UCSD-AML1 (cell line): ENCODE data around the gene KCNJ15.

Experiments used
- DNase-seq: peaks from one replicate; lab custom pipeline; 2025; ENCODE audit not compliant: unreplicated experiment; lab: John Stamatoyannopoulos, UW

The KCNJ15 gene

GRCh38 chr21:38267991-38268863 lies 11.4 kb downstream of the KCNJ15 start:
- DNase-seq, result no peak

- DNase-seq, result no peak
Observed at GRCh38 chr21:38268864-38269575, 12.2 kb downstream of the KCNJ15 start.

GRCh38 chr21:38269576-38269936 lies 12.8 kb downstream of the KCNJ15 start:
- DNase-seq, result no peak

- DNase-seq, result no peak
Observed at GRCh38 chr21:38272215-38272614, 15.4 kb downstream of the KCNJ15 start.

- DNase-seq, result no peak
Observed at GRCh38 chr21:38273745-38274542, 17.2 kb downstream of the KCNJ15 start.

- DNase-seq, result no peak
Observed at GRCh38 chr21:38277501-38278131, 20.8 kb downstream of the KCNJ15 start.

GRCh38 chr21:38280454-38280853 lies 23.7 kb downstream of the KCNJ15 start:
- DNase-seq, result no peak

- no peak for DNase-seq
Observed at GRCh38 chr21:38280867-38281266, 24.1 kb downstream of the KCNJ15 start.

GRCh38 chr21:38282921-38283320 lies 26.1 kb downstream of the KCNJ15 start:
- no peak for DNase-seq

GRCh38 chr21:38284216-38284615 lies 27.4 kb downstream of the KCNJ15 start:
- DNase-seq, result no peak

GRCh38 chr21:38286739-38287471 lies 30.1 kb downstream of the KCNJ15 start:
- DNase-seq, result no peak

- DNase-seq, result no peak
Observed at GRCh38 chr21:38287476-38287875, 30.7 kb downstream of the KCNJ15 start.

GRCh38 chr21:38289705-38290485 lies 33.1 kb downstream of the KCNJ15 start:
- peak; percentile 46 for DNase-seq

- no peak for DNase-seq
Observed at GRCh38 chr21:38290809-38291208, 34.0 kb downstream of the KCNJ15 start.

- no peak for DNase-seq
Observed at GRCh38 chr21:38291874-38292273, 35.1 kb downstream of the KCNJ15 start.

- no peak for DNase-seq
Observed at GRCh38 chr21:38293113-38293512, 36.3 kb downstream of the KCNJ15 start.

- DNase-seq, result no peak
Observed at GRCh38 chr21:38293765-38294164, 37.0 kb downstream of the KCNJ15 start.

- no peak for DNase-seq
Observed at GRCh38 chr21:38294609-38295008, 37.8 kb downstream of the KCNJ15 start.

- DNase-seq, result no peak
Observed at GRCh38 chr21:38295997-38296764, 39.4 kb downstream of the KCNJ15 start.
